Upper lobe of left lung (tissue), 4 donors: ENCODE measurements around the gene EXT2.

Experiments
- CTCF ChIP-seq, 6 experiments: fragments of 450-650 bp in 4 of 6; fragments of 200-600 bp in 2 of 6; sonication (generic) in 2 of 6; IDR thresholded peaks; one replicate each; pipeline ENCODE4 v1.5.1; 2016 to 2019; ENCODE audit warnings: antibody characterized with exemption in 6 of 6
- EP300 ChIP-seq, 4 donors: sonication (generic); formaldehyde crosslinking; IDR thresholded peaks; one replicate each; pipeline ENCODE4 v1.5.1; 2017; ENCODE audit warnings: antibody characterized with exemption in 4 of 4, control low read depth in 2 of 4
- POLR2A ChIP-seq, 4 donors: fragments of 450-650 bp; IDR thresholded peaks; one replicate each; pipeline ENCODE4 v1.5.1; 2016 to 2017; ENCODE audit warnings: antibody characterized with exemption in 4 of 4, mild to moderate bottlenecking in 2 of 4

GRCh38 chr11:44147751-44148150 is 52.3 kb downstream of the EXT2 start:
- TF ChIP-seq CTCF (IDR thresholded peaks at IDR 0.05) (no peak), EP300 (IDR thresholded peaks at IDR 0.05) (no peak), POLR2A (IDR thresholded peaks at IDR 0.05) (no peak)
